GM20000 (cell line): ENCODE measurements around the gene PIGM.

Experiments used
- DNase-seq: peaks from one replicate; pipeline ENCODE4 v3.0.0; 2012; ENCODE audit warnings: low spot score
- TF ChIP-seq, protein P1 (sequence below): IDR thresholded peaks from 2 replicates; pipeline ENCODE4 v1.5.1; 2012; ENCODE audit warnings: mild to moderate bottlenecking, control low read depth; ENCODE audit errors: extremely low read depth, missing control alignments

Gene PIGM

DNA sequence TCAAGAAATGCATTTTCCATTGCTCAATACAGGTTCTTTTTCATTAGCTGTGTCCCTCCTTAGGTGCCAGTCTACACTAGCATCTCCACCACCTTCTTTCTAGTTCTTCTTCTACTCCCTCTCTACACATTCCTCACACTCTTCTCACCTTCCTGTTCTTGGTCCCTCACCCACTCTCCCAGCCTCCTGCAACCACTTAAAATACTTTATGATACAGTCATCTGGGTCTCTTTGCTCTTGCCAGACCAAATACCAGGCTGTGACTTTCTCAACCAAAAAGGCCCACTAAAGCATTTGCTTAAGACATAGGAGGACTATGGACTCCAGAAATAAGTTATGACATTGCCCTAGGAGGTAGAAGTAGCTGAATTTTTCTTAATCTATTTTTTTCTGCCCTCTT is 35.1 kb downstream of the PIGM start:
- DNase-seq = no peak

DNA sequence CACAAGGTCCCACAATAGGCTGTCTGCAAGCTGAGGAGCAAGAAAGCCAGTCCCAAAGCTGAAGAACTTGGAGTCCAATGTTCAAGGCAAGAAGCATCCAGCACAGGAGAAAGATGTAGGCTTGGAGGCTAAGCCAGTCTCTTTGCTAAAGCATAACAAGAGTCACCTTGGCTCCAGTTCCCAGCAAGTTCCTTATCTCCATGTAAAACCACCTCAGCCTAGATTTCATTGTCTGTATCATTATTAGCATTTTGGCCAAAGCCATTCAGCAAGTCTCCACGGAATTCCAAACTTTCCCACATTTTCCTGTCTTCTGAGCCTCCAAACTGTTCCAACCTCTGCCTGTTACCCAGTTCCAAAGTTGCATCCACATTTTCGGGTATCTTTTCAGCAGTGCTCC is 36.9 kb downstream of the PIGM start:
- DNase-seq = no peak
- TF ChIP-seq, protein P1, sequence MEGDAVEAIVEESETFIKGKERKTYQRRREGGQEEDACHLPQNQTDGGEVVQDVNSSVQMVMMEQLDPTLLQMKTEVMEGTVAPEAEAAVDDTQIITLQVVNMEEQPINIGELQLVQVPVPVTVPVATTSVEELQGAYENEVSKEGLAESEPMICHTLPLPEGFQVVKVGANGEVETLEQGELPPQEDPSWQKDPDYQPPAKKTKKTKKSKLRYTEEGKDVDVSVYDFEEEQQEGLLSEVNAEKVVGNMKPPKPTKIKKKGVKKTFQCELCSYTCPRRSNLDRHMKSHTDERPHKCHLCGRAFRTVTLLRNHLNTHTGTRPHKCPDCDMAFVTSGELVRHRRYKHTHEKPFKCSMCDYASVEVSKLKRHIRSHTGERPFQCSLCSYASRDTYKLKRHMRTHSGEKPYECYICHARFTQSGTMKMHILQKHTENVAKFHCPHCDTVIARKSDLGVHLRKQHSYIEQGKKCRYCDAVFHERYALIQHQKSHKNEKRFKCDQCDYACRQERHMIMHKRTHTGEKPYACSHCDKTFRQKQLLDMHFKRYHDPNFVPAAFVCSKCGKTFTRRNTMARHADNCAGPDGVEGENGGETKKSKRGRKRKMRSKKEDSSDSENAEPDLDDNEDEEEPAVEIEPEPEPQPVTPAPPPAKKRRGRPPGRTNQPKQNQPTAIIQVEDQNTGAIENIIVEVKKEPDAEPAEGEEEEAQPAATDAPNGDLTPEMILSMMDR = no peak

More for the DNA sequence above, 35.1 kb downstream of the PIGM start:
- TF ChIP-seq, protein P1 = no peak

DNA sequence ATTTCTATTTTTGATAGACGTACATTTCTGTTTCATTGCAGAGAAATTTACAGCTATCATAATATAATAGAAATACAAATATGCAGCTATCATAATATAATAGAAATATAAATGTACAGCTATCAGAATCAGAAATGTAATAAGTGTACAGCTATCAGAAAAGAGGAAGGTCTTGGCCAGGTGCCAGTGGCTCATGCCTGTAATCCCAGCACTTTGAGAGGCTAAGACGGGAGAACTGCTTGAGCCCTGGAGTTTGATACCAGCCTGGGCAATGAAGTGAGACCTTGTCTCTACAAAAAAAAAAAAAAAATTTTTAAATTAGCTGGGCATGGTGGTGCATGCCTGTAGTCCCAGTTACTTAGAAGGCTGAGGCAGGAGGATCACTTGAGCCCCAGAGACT is 37.9 kb downstream of the PIGM start:
- TF ChIP-seq, protein P1 = no peak
- no peak for DNase-seq

DNA sequence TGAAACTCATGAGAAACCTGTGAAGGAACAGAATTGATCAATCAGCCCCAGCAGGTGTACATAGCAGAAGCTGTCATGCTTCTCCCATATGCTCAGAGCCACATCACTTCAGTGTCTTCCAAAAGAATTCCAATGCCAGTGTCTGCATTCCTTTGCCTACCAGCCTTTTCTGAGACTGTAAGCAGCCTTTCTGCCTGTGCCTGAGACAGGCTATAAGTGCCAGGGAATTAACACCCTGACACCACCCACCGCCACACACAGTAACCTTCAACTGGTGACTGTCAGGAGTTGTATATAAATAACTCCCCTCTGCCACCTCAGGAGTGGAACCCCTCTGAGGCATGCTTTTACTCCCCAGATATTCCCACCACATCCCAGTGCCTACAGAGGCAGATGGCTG is 39.6 kb downstream of the PIGM start:
- TF ChIP-seq, protein P1 = no peak
- DNase-seq = no peak

DNA sequence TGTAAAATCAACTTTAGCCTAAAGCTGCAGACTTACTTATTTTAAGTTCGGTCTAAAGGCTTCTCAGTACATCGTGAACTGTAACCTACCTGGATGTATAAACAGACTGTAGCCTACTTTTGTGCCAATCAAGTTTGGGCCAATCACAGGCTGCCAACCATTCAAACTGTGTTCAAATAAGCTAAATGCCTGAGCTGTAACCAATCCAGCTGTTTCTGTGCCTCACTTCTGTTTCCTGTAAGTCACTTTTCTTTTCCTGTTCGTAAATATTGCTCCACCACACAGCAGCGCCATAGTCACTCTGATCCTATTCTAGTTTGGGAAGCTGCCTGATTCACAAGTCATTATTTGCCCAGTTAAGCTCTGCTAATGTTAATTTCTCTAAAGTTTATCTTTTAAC is 40.3 kb downstream of the PIGM start:
- TF ChIP-seq, protein P1 = no peak
- DNase-seq = no peak

DNA sequence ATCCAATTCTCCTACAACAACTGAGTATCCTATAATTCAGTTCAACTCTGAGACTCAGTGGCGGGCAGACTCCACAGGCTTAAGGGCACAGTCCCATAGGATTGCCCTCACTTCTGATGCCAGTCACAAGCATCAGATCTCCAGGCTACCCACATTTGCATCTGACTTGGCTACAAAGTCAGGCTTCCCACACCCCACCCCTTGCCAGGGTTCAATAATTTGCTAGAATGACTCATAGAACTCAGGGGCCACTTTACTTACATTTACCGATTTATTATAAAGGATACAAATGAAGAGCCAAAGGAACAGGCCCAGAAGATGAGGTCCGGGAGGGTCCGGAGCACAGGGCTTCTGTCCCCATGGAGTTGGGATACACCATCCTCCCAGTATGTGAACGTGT is 41.8 kb downstream of the PIGM start:
- no peak for DNase-seq
- TF ChIP-seq, protein P1 = no peak

DNA sequence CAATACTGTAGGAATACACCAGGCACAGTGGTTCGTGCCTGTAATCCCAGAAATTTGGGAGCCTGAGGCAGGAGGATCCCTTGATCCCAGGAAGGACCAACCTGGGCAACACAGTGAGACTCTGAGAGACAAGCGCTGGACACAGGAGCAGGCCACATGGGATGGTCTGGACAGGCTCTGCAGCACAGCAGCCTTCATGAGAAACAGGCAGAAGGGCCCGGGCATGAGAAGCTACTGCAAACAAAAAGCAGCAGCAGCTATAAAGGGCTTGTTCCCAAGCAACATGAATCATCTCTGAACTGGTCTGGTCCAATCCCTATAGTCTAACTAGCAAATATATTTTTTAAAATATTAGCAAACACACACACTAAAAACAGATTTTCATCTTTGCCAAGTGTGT is 42.2 kb downstream of the PIGM start:
- TF ChIP-seq, protein P1 = no peak
- no peak for DNase-seq
